GM03348 (cell line): ENCODE data around the gene ASIC4.
A peak's percentile ranks its signal among the peaks of the same experiment; 100 is the strongest.

ENCODE experiments used
- DNase-seq: peaks from one replicate; pipeline ENCODE4 v3.0.0; 2012; ENCODE audit warnings: low spot score

Gene ASIC4

DNA sequence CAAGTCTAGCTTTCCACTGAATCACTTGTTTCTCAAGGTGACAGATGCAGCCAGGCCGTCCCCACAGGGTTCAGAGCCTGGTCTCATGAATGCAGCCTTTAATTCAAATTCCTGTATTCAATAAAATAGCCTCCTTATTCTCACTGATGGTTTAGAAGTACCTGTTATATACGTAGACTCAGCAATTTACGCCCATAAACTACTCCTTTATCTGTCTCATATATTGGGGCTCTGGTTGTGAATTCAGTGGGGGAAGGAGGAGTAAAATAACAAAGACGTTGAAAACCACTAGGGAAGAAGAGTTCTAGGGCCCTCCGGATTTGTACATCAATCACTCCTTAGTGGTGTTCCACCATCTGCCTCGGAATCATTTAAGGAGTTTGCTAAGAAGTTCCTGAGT is 55.4 kb downstream of the ASIC4 start:
- DNase-seq = no peak

DNA sequence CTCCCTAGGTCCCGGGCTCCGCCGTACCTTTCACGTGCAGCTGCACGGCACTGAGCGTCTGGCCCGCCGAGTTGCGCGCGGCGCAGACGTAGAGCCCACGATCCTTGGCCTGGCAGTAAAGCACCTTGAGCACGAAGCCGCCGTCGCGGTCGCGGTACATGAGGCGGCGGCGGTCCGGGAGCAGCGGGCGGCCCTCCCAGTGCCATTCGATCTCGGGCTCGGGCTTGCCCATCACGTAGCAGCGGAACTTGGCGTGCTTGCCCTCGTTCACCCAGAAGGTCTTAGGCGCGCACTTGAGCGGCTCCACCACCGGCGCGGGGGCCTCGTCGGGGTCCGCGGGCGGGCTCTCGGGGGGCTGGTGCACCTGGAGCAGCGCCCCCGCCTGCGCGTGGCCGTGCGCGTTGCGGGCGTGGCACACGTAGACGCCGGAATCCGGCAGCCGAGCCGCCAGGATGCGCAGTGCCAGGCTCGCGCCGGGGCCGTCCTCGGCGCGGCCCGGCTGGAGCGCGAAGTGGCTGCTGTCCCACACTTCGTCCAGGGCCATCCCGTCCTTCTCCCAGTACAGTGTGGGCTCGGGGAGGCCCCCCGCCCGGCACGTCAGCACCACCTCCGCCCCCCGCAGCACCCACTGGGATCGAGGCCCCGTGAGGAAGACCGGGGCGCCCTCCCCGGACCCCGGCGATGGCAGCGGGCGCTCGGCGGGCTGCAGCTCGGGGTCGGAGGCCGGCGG is 56.1 kb downstream of the ASIC4 start:
- DNase-seq = peak; percentile 85

DNA sequence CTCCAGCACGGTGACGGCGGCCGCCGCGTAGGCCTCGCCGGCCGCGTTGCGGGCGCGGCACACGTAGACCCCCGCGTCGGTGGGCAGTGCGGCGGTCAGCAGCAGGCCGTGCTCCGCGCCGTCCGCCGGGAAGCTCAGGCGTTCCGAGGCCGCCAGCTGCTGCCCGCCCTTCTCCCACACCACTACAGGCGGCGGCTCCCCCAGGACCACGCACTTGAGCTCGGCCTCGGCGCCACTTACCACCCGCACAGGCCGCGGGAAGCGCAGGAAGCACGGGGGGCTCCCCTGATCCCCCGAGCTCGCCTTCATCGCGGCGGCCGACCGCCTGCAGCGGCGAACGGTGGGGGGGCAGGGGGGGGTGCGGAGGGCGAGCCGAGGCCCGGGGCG is 56.6 kb downstream of the ASIC4 start:
- no peak for DNase-seq

- peak; percentile 91 for DNase-seq
Observed at GRCh38 chr2:219571311-219572236, 57.3 kb downstream of the ASIC4 start, which contains the start of gene OBSL1. TSS of gene OBSL1 (minus strand) at chr2:219571539. CDS start at chr2:219571232, 307 bp downstream.

DNA sequence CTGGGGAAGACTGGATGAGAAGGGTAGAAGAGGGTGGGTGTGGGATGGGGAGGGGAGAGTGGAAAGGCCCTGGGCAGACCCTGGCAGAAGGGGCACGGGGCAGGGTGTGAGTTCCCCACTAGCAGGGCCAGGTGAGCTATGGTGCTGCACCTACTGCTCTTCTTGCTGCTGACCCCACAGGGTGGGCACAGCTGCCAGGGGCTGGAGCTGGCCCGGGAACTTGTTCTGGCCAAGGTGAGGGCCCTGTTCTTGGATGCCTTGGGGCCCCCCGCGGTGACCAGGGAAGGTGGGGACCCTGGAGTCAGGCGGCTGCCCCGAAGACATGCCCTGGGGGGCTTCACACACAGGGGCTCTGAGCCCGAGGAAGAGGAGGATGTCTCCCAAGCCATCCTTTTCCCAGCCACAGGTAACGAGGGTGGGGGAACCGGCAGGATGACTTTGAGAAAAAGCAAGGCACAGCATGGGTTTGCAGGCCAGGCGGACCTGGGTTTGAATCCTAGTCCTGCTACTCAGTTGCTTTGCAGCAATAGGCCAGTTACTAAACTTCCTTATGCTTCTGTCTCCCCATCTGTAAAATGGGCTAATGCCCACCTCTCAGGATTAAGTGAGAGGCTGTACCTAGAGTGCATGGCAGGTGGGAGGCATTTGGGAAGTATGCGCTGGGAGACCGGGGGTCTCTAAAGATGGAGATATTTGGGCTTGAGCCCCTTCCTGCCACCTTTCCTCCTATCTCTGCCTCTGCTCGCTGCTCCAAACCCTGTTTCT is 58.1 kb downstream of the ASIC4 start, which contains the start of gene INHA:
TSS of gene INHA (plus strand) at position 74 of the 765 bp plus-strand sequence. CDS start at position 139, 65 bp downstream.
- no peak for DNase-seq

GRCh38 chr2:219573166-219573565 is 58.9 kb downstream of the ASIC4 start:
- no peak for DNase-seq

DNA sequence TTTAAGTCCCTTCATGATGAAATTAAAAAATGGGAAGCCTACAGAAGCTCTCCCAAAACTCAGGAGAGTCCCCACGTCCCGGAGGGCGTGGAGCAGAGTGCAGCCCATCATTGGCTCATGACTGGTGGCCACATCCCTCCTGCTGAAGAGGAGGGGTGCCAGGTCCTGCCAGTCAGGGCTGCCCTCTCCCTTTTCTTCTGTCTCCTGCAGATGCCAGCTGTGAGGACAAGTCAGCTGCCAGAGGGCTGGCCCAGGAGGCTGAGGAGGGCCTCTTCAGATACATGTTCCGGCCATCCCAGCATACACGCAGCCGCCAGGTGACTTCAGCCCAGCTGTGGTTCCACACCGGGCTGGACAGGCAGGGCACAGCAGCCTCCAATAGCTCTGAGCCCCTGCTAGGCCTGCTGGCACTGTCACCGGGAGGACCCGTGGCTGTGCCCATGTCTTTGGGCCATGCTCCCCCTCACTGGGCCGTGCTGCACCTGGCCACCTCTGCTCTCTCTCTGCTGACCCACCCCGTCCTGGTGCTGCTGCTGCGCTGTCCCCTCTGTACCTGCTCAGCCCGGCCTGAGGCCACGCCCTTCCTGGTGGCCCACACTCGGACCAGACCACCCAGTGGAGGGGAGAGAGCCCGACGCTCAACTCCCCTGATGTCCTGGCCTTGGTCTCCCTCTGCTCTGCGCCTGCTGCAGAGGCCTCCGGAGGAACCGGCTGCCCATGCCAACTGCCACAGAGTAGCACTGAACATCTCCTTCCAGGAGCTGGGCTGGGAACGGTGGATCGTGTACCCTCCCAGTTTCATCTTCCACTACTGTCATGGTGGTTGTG is 60.4 kb downstream of the ASIC4 start:
- no peak for DNase-seq

DNA sequence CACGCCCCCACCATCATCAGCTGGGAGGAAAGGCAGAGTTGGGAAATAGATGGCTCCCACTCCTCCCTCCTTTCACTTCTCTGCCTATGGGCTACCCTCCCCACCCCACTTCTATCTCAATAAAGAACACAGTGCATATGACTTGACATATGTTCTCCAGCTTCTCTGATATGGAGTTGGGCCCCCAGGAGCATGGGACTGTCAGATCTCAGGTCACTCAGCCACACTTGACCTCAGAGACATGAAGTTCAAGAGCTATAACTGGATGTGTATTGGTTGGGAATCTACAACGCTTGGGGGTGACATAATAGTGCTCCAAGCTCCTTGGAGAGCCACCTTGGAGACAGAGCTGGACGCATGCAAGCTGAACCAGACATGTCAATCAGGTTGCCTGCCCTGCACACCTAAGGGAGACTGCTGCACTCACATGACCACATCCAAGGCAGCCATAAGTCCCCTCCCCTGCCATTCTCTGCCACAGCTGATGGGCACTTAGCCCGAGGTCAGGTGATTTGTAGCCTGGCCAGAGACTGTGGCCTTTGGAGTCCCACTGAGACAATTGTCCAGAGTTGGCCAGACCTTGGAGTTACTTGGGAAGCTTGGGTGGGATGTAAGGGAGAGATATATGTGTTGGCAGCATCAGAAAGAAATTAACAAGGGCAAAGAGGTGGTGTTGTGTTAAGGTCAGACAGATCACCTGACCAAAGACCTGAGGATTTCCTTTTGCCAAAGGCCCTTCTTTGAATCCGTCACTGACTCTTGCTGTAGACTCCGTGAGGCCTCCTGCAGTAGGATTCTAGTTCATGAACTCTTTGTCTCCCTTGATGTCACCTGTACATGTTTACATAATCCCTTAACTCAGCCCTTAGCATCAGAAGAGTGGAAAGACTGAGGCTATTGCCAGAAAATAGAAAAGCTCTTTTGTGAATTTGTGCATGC is 61.6 kb downstream of the ASIC4 start:
- peak; percentile 1 for DNase-seq

DNA sequence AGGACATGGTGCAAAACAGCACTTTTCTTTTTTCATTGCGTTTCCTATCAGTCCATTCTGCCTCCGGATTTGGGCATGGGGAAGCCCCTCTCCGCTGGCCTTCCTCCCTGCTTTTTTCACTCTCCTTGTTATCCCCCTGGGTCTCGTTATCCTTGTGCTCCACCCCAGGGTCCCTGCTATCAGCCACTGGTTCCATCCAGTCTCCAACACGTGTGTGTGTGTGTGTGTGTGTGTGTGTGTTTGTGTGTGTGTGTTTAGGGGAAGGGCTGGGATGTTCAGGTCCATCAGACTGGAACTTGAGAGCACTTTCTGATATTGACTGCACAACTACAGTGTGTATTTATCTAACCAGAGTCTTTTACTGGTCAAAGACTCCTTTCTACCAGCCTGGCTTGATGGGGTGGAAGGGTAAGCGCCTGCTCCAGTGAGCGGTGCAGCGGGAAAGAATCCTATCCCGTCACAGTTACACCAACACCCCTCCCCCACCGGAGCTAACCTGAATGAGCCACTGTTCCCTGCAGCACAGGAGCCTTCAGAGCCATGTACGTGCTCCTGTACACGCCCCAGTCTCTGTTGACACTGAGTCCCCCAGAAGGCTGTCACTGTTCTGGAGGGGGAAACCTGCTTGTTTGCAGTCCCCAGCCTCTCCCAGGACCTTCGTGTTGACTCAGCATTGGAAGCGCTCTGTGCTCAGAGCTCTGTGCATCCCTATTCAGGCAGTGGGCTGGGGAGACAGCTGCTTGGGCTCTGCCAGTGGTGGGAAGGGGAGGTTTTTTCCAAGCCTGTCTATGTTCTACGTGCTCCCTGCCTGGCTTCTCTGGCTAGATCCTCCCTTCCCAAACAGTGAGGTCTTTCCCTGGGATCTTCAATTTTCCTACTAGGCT is 62.5 kb downstream of the ASIC4 start:
- DNase-seq = peak; percentile 15

DNA sequence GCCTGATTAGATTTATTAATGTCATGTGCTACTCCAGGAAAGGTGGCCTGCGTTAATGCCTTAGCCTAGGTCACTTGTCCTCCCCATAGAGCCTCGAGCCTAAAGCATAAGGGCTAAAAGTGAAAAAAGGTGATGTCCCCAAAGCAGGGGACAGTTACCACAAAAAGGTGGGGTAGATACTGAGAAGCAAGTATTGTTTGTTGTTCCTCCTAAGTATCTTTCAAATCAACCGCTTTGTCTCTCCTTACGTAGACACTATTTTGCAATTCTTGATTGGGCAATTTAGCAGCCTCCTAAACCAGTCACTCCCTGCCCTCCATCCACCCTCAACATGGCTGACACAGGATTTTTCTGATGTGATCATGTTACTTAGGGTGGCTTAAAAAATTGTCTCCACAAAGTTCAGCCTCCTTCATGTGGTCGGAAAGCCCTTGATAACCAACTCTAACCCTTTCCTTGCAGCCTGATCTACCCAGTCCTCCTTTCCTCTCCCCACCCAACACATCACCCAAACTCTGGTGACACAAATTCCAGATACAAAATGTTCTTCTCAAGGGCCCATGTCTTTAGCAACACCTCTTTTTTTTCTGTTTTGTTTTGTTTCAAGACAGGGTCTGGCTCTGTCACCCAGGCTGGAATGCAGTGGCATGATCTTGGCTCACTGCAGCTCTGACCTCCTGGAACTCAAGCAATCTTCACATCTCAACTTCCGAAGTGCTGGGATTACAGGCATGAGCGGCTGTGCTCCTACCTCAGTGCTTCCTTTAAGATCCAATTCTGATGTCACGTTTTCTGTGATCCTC is 64.7 kb downstream of the ASIC4 start:
- DNase-seq = peak; percentile 26

DNA sequence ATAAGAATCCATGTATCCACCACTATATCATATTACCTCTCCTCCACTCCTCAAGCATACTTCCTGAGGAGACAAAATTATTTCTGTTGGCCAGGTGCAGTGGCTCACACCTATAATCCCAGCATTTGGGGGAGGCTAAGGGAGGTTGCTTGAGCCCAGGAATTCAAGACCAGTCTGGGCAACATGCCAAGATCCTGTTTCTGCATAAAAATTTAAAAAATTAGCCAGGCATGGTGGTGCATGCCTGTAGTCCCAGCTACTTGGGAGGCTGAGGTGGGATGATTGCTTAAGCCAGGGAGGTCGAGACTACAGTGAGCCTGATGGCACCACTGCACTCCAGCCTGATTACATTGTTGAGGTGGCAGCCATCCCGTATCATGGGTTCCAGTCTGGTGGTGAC is 67.1 kb downstream of the ASIC4 start:
- DNase-seq = no peak
